K562 (cell line): ENCODE data around the gene SLC25A21. TPM values are rescaled to one million over a fixed set of nuclear protein-coding genes. Genes with fewer than 3 reads are reported as not detected.
A peak's percentile ranks its signal among the peaks of the same experiment; 100 is the strongest.

Experiments
- CBFB ChIP-seq: sonication (generic); formaldehyde crosslinking; IDR thresholded peaks from 2 replicates; pipeline ENCODE4 v1.4.0; 2020; ENCODE audit warnings: mild to moderate bottlenecking, missing genetic modification reagents
- CC2D1A ChIP-seq: fragments of 450-650 bp; IDR thresholded peaks from 2 replicates; pipeline ENCODE4 v1.6.1; 2017; ENCODE audit warnings: mild to moderate bottlenecking
- CUX1 ChIP-seq: fragments of 200-800 bp; sonication (Bioruptor generic); IDR thresholded peaks from 2 replicates; pipeline ENCODE4 v1.6.1; 2016; ENCODE audit warnings: missing genetic modification characterization, missing compliant biosample characterization
- DIDO1 ChIP-seq: fragments of 450-650 bp; IDR thresholded peaks from 2 replicates; pipeline ENCODE4 v1.6.1; 2016; ENCODE audit warnings: low read depth, missing biosample characterization, missing genetic modification characterization
- E2F4 ChIP-seq: sonication (generic); formaldehyde crosslinking; IDR thresholded peaks from 2 replicates; pipeline ENCODE4 v1.8.0; 2022; ENCODE audit warnings: mild to moderate bottlenecking, low read depth, missing genetic modification reagents
- GTF2A2 ChIP-seq: IDR thresholded peaks from 2 replicates; pipeline ENCODE4 v1.6.1; 2016; ENCODE audit warnings: mild to moderate bottlenecking, missing genetic modification characterization, missing compliant biosample characterization
- HNRNPLL ChIP-seq: fragments of 200-400 bp; formaldehyde crosslinking; IDR thresholded peaks from 2 replicates; pipeline ENCODE4 v1.6.1; 2017; ENCODE audit warnings: low read length, low read depth, mild to moderate bottlenecking; ENCODE audit not compliant: poor library complexity, severe bottlenecking
- JUNB ChIP-seq: fragments of 450-650 bp; formaldehyde crosslinking; conservative IDR thresholded peaks from 2 replicates; pipeline ENCODE4 v1.4.0; 2020; ENCODE audit warnings: mild to moderate bottlenecking
- KDM2B ChIP-seq: fragments of 250-450 bp; sonication (Bioruptor Pico); IDR thresholded peaks from 2 replicates; pipeline ENCODE4 v1.8.0; 2021; ENCODE audit warnings: mild to moderate bottlenecking, moderate library complexity
- KHSRP ChIP-seq: fragments of 450-650 bp; IDR thresholded peaks from 2 replicates; pipeline ENCODE4 v1.6.1; 2017
- MCM3 ChIP-seq: fragments of 450-650 bp; IDR thresholded peaks from 2 replicates; pipeline ENCODE4 v1.6.1; 2016
- PKNOX1 ChIP-seq: fragments of 450-650 bp; IDR thresholded peaks from 2 replicates; pipeline ENCODE4 v1.6.1; 2016
- PRDM10 ChIP-seq: fragments of 450-650 bp; IDR thresholded peaks from 2 replicates; pipeline ENCODE4 v1.6.1; 2018; ENCODE audit not compliant: partially characterized antibody
- SNAPC5 ChIP-seq: fragments of 250-450 bp; sonication (Bioruptor Pico); IDR thresholded peaks from 2 replicates; pipeline ENCODE4 v1.8.0; 2021; ENCODE audit warnings: moderate library complexity, mild to moderate bottlenecking, inconsistent platforms
- SRSF1 ChIP-seq: fragments of 200-400 bp; formaldehyde crosslinking; IDR thresholded peaks from 2 replicates; pipeline ENCODE4 v1.6.1; 2017; ENCODE audit warnings: mild to moderate bottlenecking, low read depth, low read length, moderate library complexity
- TAF9B ChIP-seq: fragments of 450-650 bp; IDR thresholded peaks from 2 replicates; pipeline ENCODE4 v1.6.1; 2018; ENCODE audit warnings: mild to moderate bottlenecking; ENCODE audit not compliant: partially characterized antibody
- TEAD2 ChIP-seq: fragments of 450-650 bp; IDR thresholded peaks from 2 replicates; pipeline ENCODE4 v1.6.1; 2016; ENCODE audit warnings: missing genetic modification characterization, control low read depth, missing compliant biosample characterization
- TRIM24 ChIP-seq, 2 experiments: fragments of 450-650 bp; IDR thresholded peaks; 2 replicates each; pipeline ENCODE4 v1.6.1; 2016
- ZBTB17 ChIP-seq: fragments of 450-650 bp; formaldehyde crosslinking; IDR thresholded peaks from 2 replicates; pipeline ENCODE4 v1.4.0; 2020; ENCODE audit warnings: mild to moderate bottlenecking
- ZNF644 ChIP-seq: fragments of 200-800 bp; sonication (Bioruptor generic); IDR thresholded peaks from 2 replicates; pipeline ENCODE4 v1.6.1; 2016; ENCODE audit warnings: low read depth, missing genetic modification characterization, missing compliant biosample characterization
- polyA plus RNA-seq, 8 experiments: library from polyadenylated mRNA; depleted of rRNA in 4 of 8; stranded (reverse) in 5 of 8; unstranded in 3 of 8; fragments of >200 nt; fragmentation: Nextera tagmentation in 2 of 8; fragmentation: Illumina TruSeq in 1 of 8; extraction: Ambion mirVana in 2 of 8; extraction: Trizol in 1 of 8; gene quantifications; 2 replicates each; pipeline versions ENCODE4 v1.2.1 to v1.2.3, GENCODE V29; 2011 to 2014; ENCODE audit warnings: inconsistent platforms in 1 of 8, missing spikeins in 1 of 8
- total RNA-seq, 7 experiments: library from RNA; depleted of rRNA in 6 of 7; stranded (reverse); fragments of >200 nt in 6 of 7; fragmentation: Illumina TruSeq in 2 of 7; extraction: Trizol in 2 of 7; gene quantifications; 2 replicates each; pipeline versions ENCODE4 v1.2.1 to v1.2.3, GENCODE V29; 2011 to 2021; ENCODE audit warnings: low replicate concordance in 1 of 7

SLC25A21 gene
- total and polyA plus RNA-seq, 9 of the 15 experiments (the other 6 are each of a cell fraction or from before 2014, with no cell fraction given) = 15.2 to 46.7 (median 28.7) TPM

GRCh38 chr14:36773136-36773540 is 399.3 kb downstream of the SLC25A21 start (continued):
- TF ChIP-seq PKNOX1 (peak; percentile 83), TRIM24 (IDR thresholded peaks at IDR 0.05) (peak; percentile 43 to 45; a peak in 1 of 4 replicates), ZBTB17 (CRISPR knock-in tag) (no peak), JUNB (CRISPR knock-in tag) (0 out of 2 replicates have a peak, but pooled peaks have one; percentile 39), HNRNPLL (no peak), E2F4 (no peak), KHSRP (no peak), SNAPC5 (CRISPR knock-in tag) (no peak), DIDO1 (no peak), CBFB (CRISPR knock-in tag) (no peak), CUX1 (CRISPR knock-in tag) (no peak), SRSF1 (no peak), KDM2B (CRISPR knock-in tag) (no peak), TEAD2 (tag) (no peak), TAF9B (peak; percentile 50), PRDM10 (no peak), ZNF644 (tag) (no peak), CC2D1A (no peak), MCM3 (no peak), GTF2A2 (no peak)
